Stomach (tissue), 4 donors: ENCODE measurements around the gene SART1.

Source experiments
- EP300 ChIP-seq: sonication (generic); formaldehyde crosslinking; IDR thresholded peaks from one replicate; pipeline ENCODE4 v1.6.1; 2017; ENCODE audit warnings: antibody characterized with exemption
- TF ChIP-seq, protein P1 (sequence below), 7 experiments: fragments of 450-650 bp in 4 of 7; fragments of 200-600 bp in 3 of 7; sonication (generic) in 3 of 7; IDR thresholded peaks; one replicate each; pipeline ENCODE4 v1.5.1; 2016 to 2019; ENCODE audit warnings: antibody characterized with exemption in 7 of 7, control low read depth in 2 of 7, mild to moderate bottlenecking in 1 of 7

GRCh38 chr11:66004186-66004585 lies 42.7 kb downstream of the SART1 start:
- TF ChIP-seq, protein P1, sequence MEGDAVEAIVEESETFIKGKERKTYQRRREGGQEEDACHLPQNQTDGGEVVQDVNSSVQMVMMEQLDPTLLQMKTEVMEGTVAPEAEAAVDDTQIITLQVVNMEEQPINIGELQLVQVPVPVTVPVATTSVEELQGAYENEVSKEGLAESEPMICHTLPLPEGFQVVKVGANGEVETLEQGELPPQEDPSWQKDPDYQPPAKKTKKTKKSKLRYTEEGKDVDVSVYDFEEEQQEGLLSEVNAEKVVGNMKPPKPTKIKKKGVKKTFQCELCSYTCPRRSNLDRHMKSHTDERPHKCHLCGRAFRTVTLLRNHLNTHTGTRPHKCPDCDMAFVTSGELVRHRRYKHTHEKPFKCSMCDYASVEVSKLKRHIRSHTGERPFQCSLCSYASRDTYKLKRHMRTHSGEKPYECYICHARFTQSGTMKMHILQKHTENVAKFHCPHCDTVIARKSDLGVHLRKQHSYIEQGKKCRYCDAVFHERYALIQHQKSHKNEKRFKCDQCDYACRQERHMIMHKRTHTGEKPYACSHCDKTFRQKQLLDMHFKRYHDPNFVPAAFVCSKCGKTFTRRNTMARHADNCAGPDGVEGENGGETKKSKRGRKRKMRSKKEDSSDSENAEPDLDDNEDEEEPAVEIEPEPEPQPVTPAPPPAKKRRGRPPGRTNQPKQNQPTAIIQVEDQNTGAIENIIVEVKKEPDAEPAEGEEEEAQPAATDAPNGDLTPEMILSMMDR (IDR thresholded peaks at IDR 0.05) = no peak
- TF ChIP-seq EP300 = no peak
